HepG2 (cell line): Measurements from ENCODE around the gene UVSSA. TPM values are rescaled to one million over a fixed set of nuclear protein-coding genes. Genes with fewer than 3 reads are reported as not detected.

Experiments
- ARNTL ChIP-seq: sonication (generic); formaldehyde crosslinking; IDR thresholded peaks from 2 replicates; pipeline ENCODE4 v1.4.0; 2020; ENCODE audit warnings: mild to moderate bottlenecking, missing genetic modification reagents
- BATF2 ChIP-seq: sonication (generic); formaldehyde crosslinking; IDR thresholded peaks from 2 replicates; pipeline ENCODE4 v1.8.0; 2022; ENCODE audit warnings: mild to moderate bottlenecking, missing genetic modification reagents, moderate library complexity
- E2F2 ChIP-seq: sonication (generic); formaldehyde crosslinking; IDR thresholded peaks from 2 replicates; pipeline ENCODE4 v1.4.0; 2020; ENCODE audit warnings: missing genetic modification reagents, borderline replicate concordance
- ELF4 ChIP-seq: sonication (generic); formaldehyde crosslinking; IDR thresholded peaks from 2 replicates; pipeline ENCODE4 v1.5.0; 2020; ENCODE audit warnings: missing genetic modification reagents, mild to moderate bottlenecking, moderate library complexity, borderline replicate concordance
- ETV6 ChIP-seq: sonication (generic); formaldehyde crosslinking; conservative IDR thresholded peaks from 2 replicates; pipeline ENCODE4 v1.4.0; 2020; ENCODE audit warnings: missing genetic modification reagents
- FIP1L1 ChIP-seq: fragments of 200-400 bp; formaldehyde crosslinking; IDR thresholded peaks from 2 replicates; pipeline ENCODE4 v1.6.1; 2018; ENCODE audit warnings: low read depth, mild to moderate bottlenecking, low read length, moderate library complexity, borderline replicate concordance; ENCODE audit not compliant: insufficient read depth
- FOXA3 ChIP-seq: IDR thresholded peaks from 2 replicates; pipeline ENCODE4 v1.6.1; 2016; ENCODE audit warnings: missing genetic modification reagents, missing compliant biosample characterization
- JARID2 ChIP-seq: sonication (generic); formaldehyde crosslinking; IDR thresholded peaks from 2 replicates; pipeline ENCODE4 v1.8.1; 2023; ENCODE audit warnings: missing genetic modification reagents, inconsistent platforms; ENCODE audit not compliant: insufficient replicate concordance
- KAT8 ChIP-seq: IDR thresholded peaks from 2 replicates; pipeline ENCODE4 v1.6.1; 2016; ENCODE audit warnings: missing genetic modification reagents, missing compliant biosample characterization
- KLF15 ChIP-seq: sonication (generic); formaldehyde crosslinking; IDR thresholded peaks from 2 replicates; pipeline ENCODE4 v1.8.1; 2023; ENCODE audit warnings: borderline replicate concordance, mild to moderate bottlenecking, inconsistent platforms, missing genetic modification reagents, mixed read lengths
- NFYC ChIP-seq: IDR thresholded peaks from 2 replicates; pipeline ENCODE4 v1.6.1; 2016; ENCODE audit warnings: missing genetic modification reagents, missing compliant biosample characterization
- PAWR ChIP-seq: sonication (generic); formaldehyde crosslinking; IDR thresholded peaks from 2 replicates; pipeline ENCODE4 v1.4.0; 2020; ENCODE audit warnings: missing genetic modification reagents, mild to moderate bottlenecking, borderline replicate concordance
- RARG ChIP-seq: sonication (generic); formaldehyde crosslinking; IDR thresholded peaks from 2 replicates; pipeline ENCODE4 v1.4.0; 2020; ENCODE audit warnings: low read depth, mild to moderate bottlenecking, missing genetic modification reagents
- SNAPC2 ChIP-seq: sonication (generic); formaldehyde crosslinking; IDR thresholded peaks from 2 replicates; pipeline ENCODE4 v1.8.1; 2022; ENCODE audit warnings: mild to moderate bottlenecking, missing genetic modification reagents
- TEF ChIP-seq: sonication (generic); formaldehyde crosslinking; IDR thresholded peaks from 2 replicates; pipeline ENCODE4 v1.5.0; 2020; ENCODE audit warnings: missing genetic modification reagents
- THYN1 ChIP-seq: sonication (generic); formaldehyde crosslinking; IDR thresholded peaks from 2 replicates; pipeline ENCODE4 v1.8.1; 2023; ENCODE audit warnings: low read depth, mild to moderate bottlenecking, moderate library complexity, missing genetic modification reagents, borderline replicate concordance
- UBTF ChIP-seq: sonication (generic); formaldehyde crosslinking; IDR thresholded peaks from 2 replicates; pipeline ENCODE4 v1.4.0; 2020; ENCODE audit warnings: mild to moderate bottlenecking, missing genetic modification reagents
- ZNF18 ChIP-seq: sonication (generic); formaldehyde crosslinking; IDR thresholded peaks from 2 replicates; pipeline ENCODE4 v1.8.0; 2022; ENCODE audit warnings: mild to moderate bottlenecking, missing genetic modification reagents; ENCODE audit not compliant: insufficient replicate concordance
- ZNF207 ChIP-seq: fragments of 450-650 bp; IDR thresholded peaks from 2 replicates; pipeline ENCODE4 v1.6.1; 2016; ENCODE audit warnings: antibody characterized with exemption, borderline replicate concordance
- ZNF552 ChIP-seq: sonication (generic); formaldehyde crosslinking; IDR thresholded peaks from 2 replicates; pipeline ENCODE4 v1.9.0; 2022; ENCODE audit warnings: missing genetic modification reagents, mild to moderate bottlenecking, borderline replicate concordance
- ZNF598 ChIP-seq: sonication (generic); formaldehyde crosslinking; IDR thresholded peaks from 2 replicates; pipeline ENCODE4 v1.5.1; 2020; ENCODE audit warnings: mild to moderate bottlenecking, missing genetic modification reagents, borderline replicate concordance
- ZNF790 ChIP-seq: sonication (generic); formaldehyde crosslinking; IDR thresholded peaks from 2 replicates; pipeline ENCODE4 v1.8.0; 2022; ENCODE audit warnings: missing genetic modification reagents, mild to moderate bottlenecking, borderline replicate concordance
- ZSCAN31 ChIP-seq: sonication (generic); formaldehyde crosslinking; IDR thresholded peaks from 2 replicates; pipeline ENCODE4 v1.5.0; 2020; ENCODE audit warnings: low read depth, mild to moderate bottlenecking, missing genetic modification reagents
- polyA plus RNA-seq, 8 experiments: library from polyadenylated mRNA; depleted of rRNA in 3 of 8; stranded (reverse) in 7 of 8; unstranded in 1 of 8; fragments of >200 nt; fragmentation: Illumina TruSeq in 4 of 8; extraction: Trizol in 4 of 8; gene quantifications; 2 replicates each; pipeline versions ENCODE4 v1.2.1 to v1.2.3, GENCODE V29; 2011 to 2016; ENCODE audit warnings: low read depth in 4 of 8, missing spikeins in 1 of 8, mixed read lengths in 1 of 8; ENCODE audit not compliant: insufficient read depth in 1 of 8
- total RNA-seq, 5 experiments: library from RNA; depleted of rRNA; stranded (reverse); fragments of >200 nt; fragmentation: Illumina TruSeq; extraction: Trizol; gene quantifications; 2 replicates each; pipeline ENCODE4 v1.2.3, GENCODE V29; 2016; ENCODE audit warnings: low read depth in 1 of 5

Gene UVSSA
- total and polyA plus RNA-seq, 2 of the 13 experiments (the other 11 are each of a cell fraction or from before 2014, with no cell fraction given) = 4.6 to 8.4 TPM

GRCh38 chr4:1309261-1310010 lies 37.6 kb upstream of the UVSSA start (continued):
- TF ChIP-seq BATF2 = no peak
- no peak for TF ChIP-seq RARG (CRISPR knock-in tag)
- TF ChIP-seq ZNF207 = no peak
- no peak for TF ChIP-seq ELF4 (CRISPR knock-in tag)
- TF ChIP-seq UBTF = peak; percentile 78
- peak; percentile 73 for TF ChIP-seq KAT8 (CRISPR knock-in tag)
- TF ChIP-seq ZNF18 = no peak
- no peak for TF ChIP-seq JARID2 (CRISPR knock-in tag)
- TF ChIP-seq NFYC (CRISPR knock-in tag) = no peak; the same call in 1 of the 2 replicates
- 0 out of 2 replicates have a peak, but pooled peaks have one; percentile 36 for TF ChIP-seq ZNF598
- TF ChIP-seq PAWR (CRISPR knock-in tag) = no peak
- TF ChIP-seq ARNTL (CRISPR knock-in tag) = peak; percentile 77; the same call in 1 of the 2 replicates
- TF ChIP-seq E2F2 (CRISPR knock-in tag) = no peak
- TF ChIP-seq THYN1 (CRISPR knock-in tag) = no peak
- TF ChIP-seq SNAPC2 = no peak
- no peak for TF ChIP-seq FOXA3 (CRISPR knock-in tag)
- TF ChIP-seq FIP1L1 = 0 out of 2 replicates have a peak, but pooled peaks have one; percentile 51
- TF ChIP-seq ETV6 (CRISPR knock-in tag) = no peak
- no peak; the same call in 1 of the 2 replicates for TF ChIP-seq KLF15 (CRISPR knock-in tag)
- TF ChIP-seq ZNF552 (CRISPR knock-in tag) = no peak
- no peak for TF ChIP-seq ZSCAN31 (CRISPR knock-in tag)
- no peak for TF ChIP-seq TEF (CRISPR knock-in tag)
- TF ChIP-seq ZNF790 (CRISPR knock-in tag) = no peak
